HG02642 (cell line): ENCODE data around the gene ATN1.

Source experiments
- ATAC-seq: cut with Tn5 transposase; IDR thresholded peaks from one replicate; pipeline ENCODE4 v1.9.1; 2021; ENCODE audit warnings: mild to moderate bottlenecking; ENCODE audit not compliant: unreplicated experiment, poor library complexity

ATN1 gene

GRCh38 chr12:6941782-6942181, 14.0 kb downstream of the ATN1 start:
- ATAC-seq, result no peak

GRCh38 chr12:6942331-6942665, 14.5 kb downstream of the ATN1 start:
- ATAC-seq, result no peak

- ATAC-seq, result peak; percentile 24
These were observed 15.6 kb downstream of the ATN1 start for GRCh38 chr12:6943389-6943721.

GRCh38 chr12:6943722-6944380, 16.1 kb downstream of the ATN1 start, which contains the start of the genes C12orf57 and RNU7-1:
C12orf57 (plus strand) TSS chr12:6944022; CDS start chr12:6944122, 100 bp downstream.
RNU7-1 (plus strand) TSS chr12:6943816.
- ATAC-seq, result peak; percentile 35

- peak; percentile 53 for ATAC-seq
These were observed 16.8 kb downstream of the ATN1 start for GRCh38 chr12:6944381-6945186.

GRCh38 chr12:6945613-6946012, 17.9 kb downstream of the ATN1 start:
- no peak for ATAC-seq

GRCh38 chr12:6946033-6946919, 18.5 kb downstream of the ATN1 start:
- peak; percentile 28 for ATAC-seq

- ATAC-seq, result no peak
These were observed 19.2 kb downstream of the ATN1 start for GRCh38 chr12:6946920-6947374.

- no peak for ATAC-seq
These were observed 19.9 kb downstream of the ATN1 start for GRCh38 chr12:6947615-6948014.

GRCh38 chr12:6948873-6949594, 21.3 kb downstream of the ATN1 start:
- ATAC-seq, result no peak

- no peak for ATAC-seq
These were observed 22.6 kb downstream of the ATN1 start for GRCh38 chr12:6950401-6950801.

- ATAC-seq, result no peak
These were observed 23.2 kb downstream of the ATN1 start, which contains the start of gene PTPN6 for GRCh38 chr12:6950811-6951540. PTPN6 (plus strand) TSS chr12:6951356; CDS start chr12:6951513, 157 bp downstream.

GRCh38 chr12:6951551-6952120, 23.9 kb downstream of the ATN1 start:
- no peak for ATAC-seq

- no peak for ATAC-seq
These were observed 24.5 kb downstream of the ATN1 start for GRCh38 chr12:6952121-6952862.

- ATAC-seq, result no peak
These were observed 25.2 kb downstream of the ATN1 start for GRCh38 chr12:6952863-6953441.

- ATAC-seq, result peak; percentile 57
These were observed 25.9 kb downstream of the ATN1 start for GRCh38 chr12:6953442-6954315.
